Activated naive CD8-positive, alpha-beta T cell (primary cell): Measurements from ENCODE around the gene CTNND2.
"Not testable (repeated sequence)": the region's sequence is repeated elsewhere in the genome, so short reads cannot be mapped to it uniquely, and the experiment has no call there.

Source experiments
- H3K27ac Mint-ChIP-seq: one replicate; pipeline ENCODE4 v1.8.0; 2021; ENCODE audit warnings: mixed read lengths
- H3K27me3 Mint-ChIP-seq: one replicate; pipeline ENCODE4 v1.8.0; 2021; ENCODE audit warnings: mixed read lengths
- H3K36me3 Mint-ChIP-seq: one replicate; pipeline ENCODE4 v1.8.0; 2021; ENCODE audit warnings: mixed read lengths
- H3K4me1 Mint-ChIP-seq: one replicate; pipeline ENCODE4 v1.8.0; 2021; ENCODE audit warnings: low read depth, mixed read lengths
- H3K4me3 Mint-ChIP-seq: one replicate; pipeline ENCODE4 v1.8.0; 2021; ENCODE audit warnings: mild to moderate bottlenecking, mixed read lengths
- H3K9me3 Mint-ChIP-seq: one replicate; pipeline ENCODE4 v1.8.0; 2021; ENCODE audit warnings: low read depth, mixed read lengths

The CTNND2 gene

DNA sequence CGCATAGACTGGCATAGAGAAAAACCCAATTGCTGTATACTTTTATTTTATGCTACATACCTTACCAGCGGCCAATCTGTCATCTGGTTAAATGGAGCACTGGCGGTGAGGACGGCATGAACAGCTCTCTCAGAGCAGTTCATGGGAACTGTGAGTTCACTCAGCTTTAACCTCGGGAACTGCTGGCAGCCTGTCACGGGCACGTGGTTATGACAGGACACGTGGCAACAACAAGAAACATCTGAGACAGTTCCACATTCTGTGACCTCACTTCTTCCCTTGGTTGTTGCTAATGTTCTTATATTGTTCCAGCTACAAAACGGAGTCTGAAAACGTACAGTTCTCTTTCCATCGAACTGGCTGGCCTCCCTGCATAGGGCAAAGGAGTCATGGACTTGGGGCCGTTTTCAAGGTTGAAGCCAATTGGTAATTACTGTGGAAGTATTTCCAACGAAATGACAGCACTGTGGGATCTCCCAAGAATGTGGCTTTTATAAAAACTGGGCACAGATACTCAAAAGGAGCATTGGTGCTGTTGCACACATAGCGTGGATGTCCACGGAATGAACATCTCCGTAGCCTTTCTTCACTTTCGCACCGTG, 896.9 kb downstream of the CTNND2 start:
- Mint-ChIP-seq H3K27me3 (no peaks in the 10 kb centered on the region), H3K4me3 (no peak overlapping the region), H3K36me3 (no peaks in the 10 kb centered on the region), H3K4me1 (no peaks in the 10 kb centered on the region), H3K9me3 (no peaks in the 10 kb centered on the region), H3K27ac (no peak overlapping the region)

DNA sequence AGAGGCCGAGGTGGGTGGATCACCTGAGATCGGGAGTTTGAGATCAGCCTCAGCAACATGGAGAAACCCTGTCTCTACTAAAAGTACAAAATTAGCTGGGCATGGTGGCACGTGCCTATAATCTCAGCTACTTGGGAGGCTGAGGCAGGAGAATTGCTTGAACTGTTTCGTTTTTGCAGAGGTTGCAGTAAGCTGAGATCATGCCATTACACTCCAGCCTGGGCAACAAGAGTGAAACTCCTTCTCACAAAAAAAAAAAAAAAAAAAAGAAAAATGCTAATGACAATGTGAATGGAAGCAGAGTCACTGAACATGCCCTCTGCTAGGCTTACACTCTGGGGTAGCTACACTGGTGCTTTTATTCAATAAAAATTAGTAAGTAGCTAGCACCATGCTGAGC, 899.7 kb downstream of the CTNND2 start:
- H3K27me3 Mint-ChIP-seq, H3K9me3 Mint-ChIP-seq, H3K36me3 Mint-ChIP-seq, H3K4me1 Mint-ChIP-seq, H3K4me3 Mint-ChIP-seq, H3K27ac Mint-ChIP-seq: not testable (repeated sequence)

DNA sequence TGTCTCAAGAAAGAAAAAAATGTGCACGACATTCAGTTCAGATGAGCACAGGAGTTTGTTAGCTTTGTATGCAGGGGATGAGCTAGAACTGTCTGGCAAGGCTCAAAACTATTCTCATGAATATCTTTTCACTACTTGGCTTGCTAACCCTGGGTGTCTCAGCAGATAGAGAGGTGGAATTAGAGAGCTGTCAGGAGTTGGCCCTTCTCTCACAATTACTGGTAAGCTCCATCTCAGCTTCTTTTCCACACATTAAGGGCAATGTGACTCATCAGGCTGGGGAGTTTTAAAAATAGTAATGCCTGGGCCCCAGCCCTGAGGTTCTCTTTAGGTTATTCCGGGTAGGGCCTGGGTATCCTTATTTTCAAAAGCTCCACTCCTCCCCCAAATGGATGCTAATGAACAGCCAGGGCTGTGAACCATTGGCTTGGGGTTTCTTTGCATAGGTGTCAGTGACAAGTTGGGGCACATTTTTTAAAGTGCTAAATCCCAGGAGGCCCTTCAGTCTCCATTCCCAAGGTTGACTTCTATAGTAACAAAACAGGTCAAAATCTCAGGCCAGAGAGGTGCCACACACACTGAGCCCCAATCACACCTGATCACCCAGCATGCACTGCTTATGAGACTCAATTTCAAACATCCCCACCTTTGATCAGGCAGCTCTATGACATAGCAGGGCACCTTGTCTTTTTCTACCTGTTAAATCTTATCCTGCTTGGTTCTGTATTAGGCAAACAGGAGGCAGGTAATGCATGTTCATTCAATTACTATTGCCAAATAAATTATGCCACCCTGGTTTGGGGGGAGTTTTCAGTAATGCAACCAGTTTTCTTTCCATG, 903.5 kb downstream of the CTNND2 start:
- Mint-ChIP-seq H3K9me3 (no peaks in the 10 kb centered on the region), H3K4me3 (no peak overlapping the region), H3K27ac (no peak overlapping the region), H3K4me1 (no peaks in the 10 kb centered on the region), H3K27me3 (peaks cover 1% of the 10 kb centered on the region), H3K36me3 (no peaks in the 10 kb centered on the region)

DNA sequence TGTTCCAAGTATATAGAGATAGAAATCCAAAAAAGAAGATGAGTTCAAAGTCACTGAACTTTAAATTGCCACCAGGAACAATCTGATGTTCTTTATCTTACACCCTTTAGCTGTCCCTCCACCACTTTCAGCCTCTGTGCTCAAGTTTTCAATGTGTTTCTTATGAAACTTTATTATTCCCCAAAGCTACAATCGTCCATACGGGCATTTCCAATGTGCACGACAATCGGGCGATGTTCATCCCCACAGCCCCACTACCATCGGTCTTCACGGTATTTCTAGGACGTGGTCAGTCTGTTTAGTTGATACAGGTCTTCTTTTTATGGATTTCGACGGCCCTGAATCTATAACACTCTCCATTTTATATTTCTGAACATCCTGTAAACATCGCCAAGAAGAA, 904.5 kb downstream of the CTNND2 start:
- Mint-ChIP-seq H3K4me1 (no peaks in the 10 kb centered on the region), H3K4me3 (no peak overlapping the region), H3K27me3 (peaks cover 4% of the 10 kb centered on the region), H3K27ac (no peak overlapping the region), H3K9me3 (no peaks in the 10 kb centered on the region), H3K36me3 (no peaks in the 10 kb centered on the region)

DNA sequence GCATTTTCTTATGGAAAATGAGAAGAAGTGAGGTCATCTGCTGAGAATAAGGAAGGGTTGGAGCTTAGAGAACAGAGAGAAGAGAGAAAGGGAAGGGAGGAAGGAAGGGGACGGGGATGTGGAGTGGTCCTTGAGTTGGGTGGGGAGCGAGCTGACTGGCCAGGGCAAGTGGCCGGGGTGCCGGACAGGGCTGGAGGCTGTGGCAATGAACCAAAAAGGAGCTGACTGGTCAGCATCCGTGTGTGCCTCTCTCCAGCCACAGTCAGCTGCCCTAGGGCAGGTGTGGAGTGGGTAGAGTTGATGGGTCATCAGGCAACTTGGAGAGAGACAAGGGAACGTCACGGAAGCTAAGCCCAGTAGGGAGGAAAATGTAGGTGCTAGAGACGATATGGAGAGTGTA, 908.4 kb downstream of the CTNND2 start:
- H3K36me3 Mint-ChIP-seq, result no peaks in the 10 kb centered on the region
- H3K9me3 Mint-ChIP-seq, result no peaks in the 10 kb centered on the region
- H3K4me3 Mint-ChIP-seq, result no peak overlapping the region
- H3K27ac Mint-ChIP-seq, result no peak overlapping the region
- no peaks in the 10 kb centered on the region for H3K4me1 Mint-ChIP-seq
- peaks cover 7% of the 10 kb centered on the region for H3K27me3 Mint-ChIP-seq

DNA sequence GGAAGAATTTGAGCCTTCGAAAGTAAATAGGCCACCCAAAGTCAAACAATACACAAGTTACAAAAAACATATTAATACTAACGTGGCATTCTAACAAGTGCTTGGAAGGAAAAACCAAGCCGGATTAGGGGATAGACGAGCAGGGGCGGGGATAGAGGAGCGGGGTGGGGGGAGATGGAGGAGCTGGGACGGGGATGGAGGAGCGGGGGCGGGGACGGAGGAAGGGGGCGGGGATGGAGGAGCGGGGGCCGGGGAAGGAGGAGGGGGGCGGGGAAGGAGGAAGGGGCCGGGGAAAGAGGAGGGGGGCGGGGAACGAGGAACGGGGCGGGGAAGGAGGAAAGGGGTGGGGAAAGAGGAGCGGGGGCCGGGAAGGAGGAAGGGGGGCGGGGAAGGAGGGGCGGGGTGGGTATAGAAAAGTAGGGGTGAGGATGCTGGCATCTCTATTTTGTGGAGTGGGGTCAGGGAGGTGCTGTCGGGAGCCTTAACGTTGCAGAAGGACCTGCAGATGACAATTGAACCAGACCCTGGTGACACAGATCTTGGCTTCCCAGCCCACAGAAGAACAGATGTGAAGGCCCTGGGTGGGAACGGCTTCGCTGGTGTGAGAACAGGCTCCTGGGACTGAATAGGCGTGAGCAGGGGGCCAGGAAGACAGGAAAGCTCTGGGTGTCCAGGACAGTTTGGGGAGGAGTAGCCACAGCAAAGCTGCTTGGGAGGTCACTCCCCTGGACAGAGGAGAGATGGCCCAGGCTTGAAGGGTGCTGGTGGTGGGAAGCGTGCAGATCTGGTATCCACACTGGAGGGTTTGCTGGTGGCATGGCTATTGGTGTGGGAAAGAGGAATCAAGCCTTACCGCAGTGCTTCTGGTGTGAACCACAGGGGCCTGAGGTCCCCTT, 909.9 kb downstream of the CTNND2 start:
- Mint-ChIP-seq H3K9me3 (no peaks in the 10 kb centered on the region), H3K36me3 (no peaks in the 10 kb centered on the region), H3K27ac (no peak overlapping the region), H3K4me3 (no peak overlapping the region), H3K27me3 (peaks cover 7% of the 10 kb centered on the region), H3K4me1 (no peaks in the 10 kb centered on the region)

DNA sequence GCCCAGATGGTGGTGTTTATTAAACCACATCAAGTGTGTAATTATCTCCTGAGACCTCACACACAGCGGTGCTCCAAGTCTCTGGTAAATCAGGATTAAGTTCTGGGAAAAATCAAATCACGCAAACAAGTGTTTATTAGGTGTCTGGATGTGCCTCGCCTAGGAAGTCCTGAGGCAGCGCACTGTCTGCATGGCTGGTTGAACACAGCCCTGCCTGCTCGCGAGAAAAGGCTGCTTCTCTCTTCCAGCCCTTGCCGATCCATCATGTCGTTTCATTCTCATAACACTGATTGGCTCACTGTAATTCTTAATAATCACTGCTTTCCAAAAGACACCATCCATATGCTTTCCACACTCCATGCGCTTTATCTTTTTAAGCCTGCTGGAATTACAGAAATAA, 913.6 kb downstream of the CTNND2 start:
- Mint-ChIP-seq H3K27ac (no peak overlapping the region), H3K27me3 (peaks cover 20% of the 10 kb centered on the region), H3K9me3 (no peaks in the 10 kb centered on the region), H3K4me1 (peaks cover 11% of the 10 kb centered on the region), H3K4me3 (no peak overlapping the region), H3K36me3 (no peaks in the 10 kb centered on the region)

DNA sequence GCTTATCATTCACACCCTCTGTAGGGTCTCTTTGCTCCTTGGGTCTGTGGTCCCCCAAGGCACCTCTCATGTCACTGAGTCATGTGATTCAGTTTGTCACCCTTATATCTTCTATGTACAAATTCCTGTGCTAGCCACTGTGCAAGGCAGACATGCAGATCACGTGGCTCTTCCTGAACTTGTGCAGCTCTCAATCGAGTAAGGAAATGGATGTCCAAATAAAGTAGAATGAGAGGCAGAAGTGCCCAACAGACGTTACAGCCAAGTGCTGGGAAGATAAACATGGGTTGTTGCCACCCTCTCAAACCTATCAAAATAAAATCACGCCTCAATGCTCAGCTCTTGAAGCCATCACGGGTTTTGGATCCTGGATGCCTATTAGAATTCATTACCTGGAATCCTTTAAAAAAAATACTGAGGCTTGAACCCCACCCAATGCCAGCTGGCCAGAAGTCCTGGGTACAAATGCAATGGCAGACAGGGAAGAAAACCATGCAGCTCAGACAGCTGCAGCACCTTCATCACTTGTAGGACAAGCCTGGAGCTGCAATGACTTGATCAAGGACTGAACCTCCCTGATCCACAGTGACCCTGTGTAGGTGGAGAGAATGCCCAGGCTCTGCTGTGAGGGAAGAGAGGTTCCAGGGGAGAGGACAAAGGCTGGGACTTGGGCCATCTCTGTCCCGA, 914.5 kb downstream of the CTNND2 start:
- peaks cover 11% of the 10 kb centered on the region for H3K4me1 Mint-ChIP-seq
- no peaks in the 10 kb centered on the region for H3K9me3 Mint-ChIP-seq
- H3K4me3 Mint-ChIP-seq, result no peak overlapping the region
- H3K27ac Mint-ChIP-seq, result no peak overlapping the region
- peaks cover 20% of the 10 kb centered on the region for H3K27me3 Mint-ChIP-seq
- no peaks in the 10 kb centered on the region for H3K36me3 Mint-ChIP-seq

DNA sequence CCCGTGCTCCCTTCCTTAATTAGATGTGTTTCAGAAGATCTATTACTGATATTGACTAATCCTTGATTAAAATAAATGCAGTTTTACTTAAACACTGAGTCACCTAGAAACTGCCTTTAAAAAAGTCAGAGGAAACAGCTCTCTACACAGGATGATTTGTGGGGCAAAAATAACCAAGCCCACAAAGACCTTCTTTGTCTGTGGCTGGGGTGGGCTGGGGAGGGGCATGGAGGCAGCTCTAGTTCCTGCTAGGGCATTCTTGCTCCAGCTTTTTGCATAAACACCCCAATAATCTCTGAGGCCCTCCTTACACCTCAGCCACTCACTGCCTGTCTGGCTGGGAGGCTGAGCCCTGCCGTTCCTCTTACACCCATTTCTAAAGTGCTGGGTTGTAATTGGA, 915.6 kb downstream of the CTNND2 start:
- no peaks in the 10 kb centered on the region for H3K9me3 Mint-ChIP-seq
- no peaks in the 10 kb centered on the region for H3K36me3 Mint-ChIP-seq
- H3K27me3 Mint-ChIP-seq, result peaks cover 20% of the 10 kb centered on the region
- no peak overlapping the region for H3K4me3 Mint-ChIP-seq
- peaks cover 11% of the 10 kb centered on the region for H3K4me1 Mint-ChIP-seq
- no peak overlapping the region for H3K27ac Mint-ChIP-seq

DNA sequence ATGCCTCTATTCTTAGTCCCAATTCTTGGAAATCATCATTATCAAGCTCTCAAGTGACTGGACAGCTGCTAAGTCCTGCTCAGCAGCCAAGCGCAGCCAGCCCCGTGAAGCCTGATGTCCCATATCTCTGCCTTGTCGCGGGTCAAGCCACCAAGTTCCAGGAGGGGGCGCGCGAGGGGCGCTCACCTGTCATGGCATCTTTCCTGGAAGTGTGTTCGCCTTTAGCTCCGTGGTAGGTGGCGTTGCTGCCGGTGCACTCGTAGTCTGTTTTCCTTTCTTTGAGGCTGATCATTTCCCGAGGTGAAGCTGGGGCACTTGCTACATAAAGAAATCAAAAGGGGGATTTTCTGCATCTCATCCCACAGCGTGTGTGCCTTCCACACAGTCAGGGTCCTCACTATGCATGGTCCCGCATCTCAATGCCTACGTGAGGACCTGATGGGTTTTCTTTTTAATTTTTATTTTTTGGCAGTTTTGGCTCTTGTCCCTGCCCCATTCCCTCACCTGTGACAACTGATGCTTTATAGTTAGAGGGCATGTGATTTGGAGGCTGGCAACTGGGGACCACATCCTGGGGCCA, 916.2 kb downstream of the CTNND2 start:
- peaks cover 19% of the 10 kb centered on the region for H3K27me3 Mint-ChIP-seq
- H3K4me1 Mint-ChIP-seq, result peaks cover 11% of the 10 kb centered on the region
- H3K9me3 Mint-ChIP-seq, result no peaks in the 10 kb centered on the region
- H3K36me3 Mint-ChIP-seq, result no peaks in the 10 kb centered on the region
- no peak overlapping the region for H3K27ac Mint-ChIP-seq
- H3K4me3 Mint-ChIP-seq, result peak overlapping the region; percentile 67

DNA sequence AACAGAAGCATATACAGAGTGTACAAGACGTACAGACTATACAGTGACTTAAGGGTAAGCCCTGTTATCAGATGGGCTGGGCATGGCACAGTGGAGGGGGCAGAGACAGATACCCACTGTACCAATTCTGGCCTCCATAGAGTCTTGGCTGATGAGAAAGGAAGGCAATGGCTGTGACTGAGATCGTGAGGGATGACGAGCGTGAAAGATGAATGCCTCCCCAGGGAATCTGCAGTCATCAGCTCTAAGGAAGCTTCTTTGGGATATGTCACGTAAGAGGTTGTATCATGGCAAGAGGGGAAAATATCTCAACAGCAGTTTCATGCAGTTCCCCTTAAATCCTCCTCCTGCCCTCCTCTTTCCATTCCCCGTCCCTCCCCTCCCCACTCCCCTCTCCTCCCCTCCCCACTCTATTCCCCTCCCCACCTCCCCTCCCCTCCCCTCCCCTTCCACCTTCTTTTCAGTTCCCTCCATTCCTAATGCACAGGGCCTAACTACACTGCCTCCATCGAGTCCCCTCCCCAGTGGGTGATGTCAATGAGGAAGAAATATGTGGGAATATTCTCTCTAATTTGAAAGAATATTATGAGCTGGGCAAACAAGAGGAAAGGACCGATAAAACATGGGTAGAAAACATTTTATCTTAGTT, 916.8 kb downstream of the CTNND2 start:
- Mint-ChIP-seq H3K27me3 (peaks cover 17% of the 10 kb centered on the region), H3K9me3 (no peaks in the 10 kb centered on the region), H3K4me1 (peaks cover 11% of the 10 kb centered on the region), H3K27ac (no peak overlapping the region), H3K36me3 (no peaks in the 10 kb centered on the region), H3K4me3 (no peak overlapping the region)

DNA sequence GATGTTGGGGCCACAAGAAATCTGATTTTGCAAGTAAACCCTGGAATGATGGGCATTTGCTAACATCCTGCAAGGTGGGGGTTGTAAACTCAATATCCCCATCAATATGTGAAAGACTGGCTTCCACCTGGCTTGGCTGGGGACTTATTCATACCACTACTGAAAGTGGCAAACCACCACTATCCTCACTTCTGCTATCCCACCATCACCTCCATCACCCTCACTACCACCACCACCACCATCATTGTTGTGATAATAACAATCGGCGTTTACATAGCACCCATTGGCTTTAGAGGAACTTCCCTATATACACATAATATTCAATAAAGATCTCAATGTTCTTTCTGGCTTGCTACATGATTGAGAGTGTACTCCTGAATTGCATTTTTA, 918.5 kb downstream of the CTNND2 start:
- H3K36me3 Mint-ChIP-seq, result no peaks in the 10 kb centered on the region
- peaks cover 17% of the 10 kb centered on the region for H3K27me3 Mint-ChIP-seq
- no peak overlapping the region for H3K4me3 Mint-ChIP-seq
- no peaks in the 10 kb centered on the region for H3K9me3 Mint-ChIP-seq
- no peak overlapping the region for H3K27ac Mint-ChIP-seq
- H3K4me1 Mint-ChIP-seq, result peaks cover 11% of the 10 kb centered on the region

DNA sequence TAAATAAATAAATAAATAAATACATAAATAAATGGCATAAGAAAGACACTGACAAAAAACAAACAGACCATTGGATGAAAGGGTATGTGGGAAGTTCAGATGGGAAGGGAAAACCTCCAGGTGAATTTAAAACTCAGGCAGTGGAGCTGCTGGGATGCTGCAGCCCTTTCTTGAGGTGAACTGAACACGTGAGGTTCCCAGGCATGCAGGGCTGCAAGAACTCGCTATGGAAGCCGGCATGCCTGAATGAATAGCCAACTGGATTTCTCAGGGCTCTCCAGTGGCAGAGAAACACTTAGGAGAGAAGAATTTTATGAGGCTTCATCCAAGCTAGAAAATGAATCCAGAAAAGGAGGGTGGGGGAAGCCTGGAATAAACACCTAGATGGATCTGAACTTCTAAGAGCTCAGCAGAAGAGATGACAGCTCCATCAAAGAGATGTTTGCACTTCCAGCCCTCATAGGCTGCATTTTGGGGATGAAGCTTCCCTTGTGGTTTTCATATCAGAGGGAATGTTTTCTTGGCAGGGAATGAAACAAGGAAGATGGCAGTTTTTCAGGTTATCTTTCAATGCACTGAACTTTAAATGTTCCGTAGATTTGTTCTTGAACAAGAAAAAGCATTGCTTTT, 919.0 kb downstream of the CTNND2 start:
- Mint-ChIP-seq H3K9me3 (no peaks in the 10 kb centered on the region), H3K27ac (no peak overlapping the region), H3K4me3 (no peak overlapping the region), H3K27me3 (peaks cover 17% of the 10 kb centered on the region), H3K36me3 (no peaks in the 10 kb centered on the region), H3K4me1 (peaks cover 11% of the 10 kb centered on the region)
